K562 (cell line): ENCODE measurements around the gene HFE. TPM values are rescaled to one million over a fixed set of nuclear protein-coding genes. Genes with fewer than 3 reads are reported as not detected.

Experiments used
- AFF1 ChIP-seq, 2 experiments: fragments of 450-650 bp; IDR thresholded peaks; 2 replicates each; pipeline ENCODE4 v1.6.1; 2018; ENCODE audit warnings: mild to moderate bottlenecking in 2 of 2, low read depth in 1 of 2; ENCODE audit not compliant: partially characterized antibody in 2 of 2
- BRF1 ChIP-seq: IDR thresholded peaks from 3 replicates; pipeline ENCODE4 v1.6.1; 2011; ENCODE audit warnings: borderline replicate concordance, mild to moderate bottlenecking; ENCODE audit not compliant: insufficient read length; ENCODE audit errors: extremely low read depth
- CREB5 ChIP-seq: fragments of 250-450 bp; sonication (Bioruptor Pico); IDR thresholded peaks from 2 replicates; pipeline ENCODE4 v1.5.0; 2020; ENCODE audit warnings: mild to moderate bottlenecking
- E2F4 ChIP-seq: sonication (generic); formaldehyde crosslinking; IDR thresholded peaks from 2 replicates; pipeline ENCODE4 v1.8.0; 2022; ENCODE audit warnings: mild to moderate bottlenecking, low read depth, missing genetic modification reagents
- E4F1 ChIP-seq: fragments of 250-450 bp; sonication (Bioruptor Pico); IDR thresholded peaks from 2 replicates; pipeline ENCODE4 v1.5.0; 2021; ENCODE audit warnings: mild to moderate bottlenecking, borderline replicate concordance
- FOXK2 ChIP-seq, 2 experiments: fragments of 450-650 bp; IDR thresholded peaks in 1 of 2; conservative IDR thresholded peaks in 1 of 2; 2 replicates each; pipeline ENCODE4 v1.6.1; 2016; ENCODE audit warnings: low read depth in 2 of 2, mild to moderate bottlenecking in 1 of 2
- KAT7 ChIP-seq: sonication (generic); formaldehyde crosslinking; IDR thresholded peaks from 2 replicates; pipeline ENCODE4 v1.8.0; 2022; ENCODE audit warnings: missing genetic modification reagents, mild to moderate bottlenecking, borderline replicate concordance
- MEIS2 ChIP-seq: fragments of 450-650 bp; IDR thresholded peaks from 2 replicates; pipeline ENCODE4 v1.6.1; 2014; ENCODE audit warnings: mild to moderate bottlenecking; ENCODE audit not compliant: partially characterized antibody
- PHF8 ChIP-seq: fragments of 200-600 bp; sonication (generic); IDR thresholded peaks from 2 replicates; pipeline ENCODE4 v1.6.1; 2012; ENCODE audit warnings: mixed run types, mild to moderate bottlenecking, inconsistent platforms, low read length, moderate library complexity, borderline replicate concordance
- POLR2A ChIP-seq: fragments of 450-650 bp; conservative IDR thresholded peaks from 2 replicates; pipeline ENCODE4 v1.6.1; 2016
- PREB ChIP-seq: sonication (generic); formaldehyde crosslinking; IDR thresholded peaks from 2 replicates; pipeline ENCODE4 v1.8.1; 2023; ENCODE audit warnings: mild to moderate bottlenecking, missing genetic modification reagents
- RBM25 ChIP-seq: fragments of 200-400 bp; formaldehyde crosslinking; IDR thresholded peaks from 2 replicates; pipeline ENCODE4 v1.6.1; 2018; ENCODE audit warnings: low read length, low read depth, moderate library complexity; ENCODE audit not compliant: severe bottlenecking
- RNF2 ChIP-seq: sonication (generic); IDR thresholded peaks from 2 replicates; pipeline ENCODE4 v1.6.1; 2016
- ZNF23 ChIP-seq: fragments of 250-450 bp; sonication (Bioruptor Pico); IDR thresholded peaks from 2 replicates; pipeline ENCODE4 v1.4.0; 2020; ENCODE audit warnings: mild to moderate bottlenecking
- ZNF586 ChIP-seq: fragments of 450-650 bp; formaldehyde crosslinking; conservative IDR thresholded peaks from 2 replicates; pipeline ENCODE4 v1.4.0; 2020; ENCODE audit warnings: mild to moderate bottlenecking, moderate library complexity
- polyA plus RNA-seq, 8 experiments: library from polyadenylated mRNA; depleted of rRNA in 4 of 8; stranded (reverse) in 5 of 8; unstranded in 3 of 8; fragments of >200 nt; fragmentation: Nextera tagmentation in 2 of 8; fragmentation: Illumina TruSeq in 1 of 8; extraction: Ambion mirVana in 2 of 8; extraction: Trizol in 1 of 8; gene quantifications; 2 replicates each; pipeline versions ENCODE4 v1.2.1 to v1.2.3, GENCODE V29; 2011 to 2014; ENCODE audit warnings: inconsistent platforms in 1 of 8, missing spikeins in 1 of 8
- total RNA-seq, 7 experiments: library from RNA; depleted of rRNA in 6 of 7; stranded (reverse); fragments of >200 nt in 6 of 7; fragmentation: Illumina TruSeq in 2 of 7; extraction: Trizol in 2 of 7; gene quantifications; 2 replicates each; pipeline versions ENCODE4 v1.2.1 to v1.2.3, GENCODE V29; 2011 to 2021; ENCODE audit warnings: low replicate concordance in 1 of 7

HFE gene
- total and polyA plus RNA-seq, 9 of the 15 experiments (the other 6 are each of a cell fraction or from before 2014, with no cell fraction given) = 0.14 to 1.2 (median 0.76) TPM

- TF ChIP-seq E4F1 (CRISPR knock-in tag) = no peak; the same call in 1 of the 2 replicates
- TF ChIP-seq BRF1 = no peak
- TF ChIP-seq RNF2 = peak; percentile 98
- TF ChIP-seq POLR2A = peak; percentile 100
- TF ChIP-seq PREB (CRISPR knock-in tag) = no peak
- TF ChIP-seq E2F4 (CRISPR knock-in tag) = peak; percentile 90
- TF ChIP-seq ZNF23 = peak; percentile 31; the same call in 1 of the 2 replicates
- no peak for TF ChIP-seq ZNF586 (CRISPR knock-in tag)
- TF ChIP-seq PHF8 = peak; percentile 69; the same call in 1 of the 2 replicates
- TF ChIP-seq KAT7 (CRISPR knock-in tag) = no peak
- TF ChIP-seq RBM25 = peak; percentile 14
- no peak; the same call in 1 of the 2 replicates for TF ChIP-seq CREB5
- TF ChIP-seq MEIS2 = no peak
- peak; percentile 94 to 97; a peak in 3 of 4 replicates for TF ChIP-seq FOXK2 (conservative IDR thresholded peaks at IDR 0.05 in 1 of 2, IDR thresholded peaks at IDR 0.05 in 1 of 2; ENCODE audit: low read depth in 2 of 2)
- peak; percentile 83 to 97 for TF ChIP-seq AFF1 (IDR thresholded peaks at IDR 0.05; ENCODE audit: low read depth in 1 of 2, partially characterized antibody in 2 of 2)
Observed at GRCh38 chr6:26103770-26104456, 16.7 kb downstream of the HFE start (continued).
